GM20000 (cell line): ENCODE measurements around the gene C2CD3.
"Not testable (repeated sequence)": the region's sequence is repeated elsewhere in the genome, so short reads cannot be mapped to it uniquely, and the experiment has no call there.

Experiments used
- DNase-seq: peaks from one replicate; pipeline ENCODE4 v3.0.0; 2012; ENCODE audit warnings: low spot score
- CTCF ChIP-seq: IDR thresholded peaks from 2 replicates; pipeline ENCODE4 v1.5.1; 2012; ENCODE audit warnings: mild to moderate bottlenecking, control low read depth; ENCODE audit errors: extremely low read depth, missing control alignments

Gene C2CD3

GRCh38 chr11:74142624-74143023 is 28.2 kb downstream of the C2CD3 start:
- DNase-seq: no peak
- TF ChIP-seq CTCF: no peak

GRCh38 chr11:74141908-74142307 is 28.9 kb downstream of the C2CD3 start:
- TF ChIP-seq CTCF: no peak
- DNase-seq: no peak

- TF ChIP-seq CTCF: no peak
- no peak for DNase-seq
Measured at GRCh38 chr11:74141241-74141695, 29.5 kb downstream of the C2CD3 start.

- not testable (repeated sequence) for DNase-seq
Measured at GRCh38 chr11:74139919-74140431, 30.8 kb downstream of the C2CD3 start.

- no peak for DNase-seq
Measured at GRCh38 chr11:74139151-74139918, 31.5 kb downstream of the C2CD3 start.

GRCh38 chr11:74138572-74138971 is 32.2 kb downstream of the C2CD3 start:
- no peak for TF ChIP-seq CTCF
- DNase-seq: no peak

More at GRCh38 chr11:74139151-74139918, 31.5 kb downstream of the C2CD3 start:
- TF ChIP-seq CTCF: no peak

GRCh38 chr11:74138021-74138420 is 32.8 kb downstream of the C2CD3 start:
- TF ChIP-seq CTCF: no peak
- DNase-seq: no peak
